Stimulated activated naive CD8-positive, alpha-beta T cell treated with anti-CD3 and anti-CD28 coated beads, Interleukin-15, Interleukin-2, amounts not matched to agents 100 U/mL and 50 U/mL, for 24 hours (primary cell): ENCODE results near the gene AP1G1.
"Not testable (repeated sequence)": the region's sequence is repeated elsewhere in the genome, so short reads cannot be mapped to it uniquely, and the experiment has no call there.

Experiments
- ATAC-seq: fragments of 150-1000 bp; cut with Tn5 transposase; one replicate; pipeline ENCODE4 v1.10.0; 2021
- DNase-seq: peaks from one replicate; pipeline ENCODE4 v3.0.0; 2021

The AP1G1 gene

GRCh38 chr16:71807905-71808592, 585 bp downstream of the AP1G1 start:
- ATAC-seq: peak; percentile 39
- DNase-seq: peak; percentile 63

- ATAC-seq: no peak
Observed at GRCh38 chr16:71803305-71803690, 5.3 kb downstream of the AP1G1 start.

GRCh38 chr16:71796501-71797097, 12.0 kb downstream of the AP1G1 start:
- DNase-seq (no peak), ATAC-seq (no peak)

More at GRCh38 chr16:71803305-71803690, 5.3 kb downstream of the AP1G1 start:
- DNase-seq: no peak

- ATAC-seq: peak; percentile 75
- DNase-seq: no peak
Observed at GRCh38 chr16:71794943-71795342, 13.7 kb downstream of the AP1G1 start.

GRCh38 chr16:71794018-71794417, 14.6 kb downstream of the AP1G1 start:
- no peak for DNase-seq
- ATAC-seq: no peak

- no peak for DNase-seq
- no peak for ATAC-seq
Observed at GRCh38 chr16:71792176-71792575, 16.5 kb downstream of the AP1G1 start.

GRCh38 chr16:71790329-71790728, 18.3 kb downstream of the AP1G1 start:
- DNase-seq, ATAC-seq: not testable (repeated sequence)

GRCh38 chr16:71789136-71789535, 19.5 kb downstream of the AP1G1 start:
- no peak for ATAC-seq

GRCh38 chr16:71788578-71788977, 20.1 kb downstream of the AP1G1 start:
- no peak for ATAC-seq
- no peak for DNase-seq

More at GRCh38 chr16:71789136-71789535, 19.5 kb downstream of the AP1G1 start:
- no peak for DNase-seq

GRCh38 chr16:71785143-71785542, 23.5 kb downstream of the AP1G1 start:
- not testable (repeated sequence) for DNase-seq, ATAC-seq

- no peak for DNase-seq
- no peak for ATAC-seq
Observed at GRCh38 chr16:71784093-71784492, 24.5 kb downstream of the AP1G1 start.

GRCh38 chr16:71781741-71782140, 26.9 kb downstream of the AP1G1 start:
- DNase-seq: no peak

GRCh38 chr16:71780521-71781089, 28.0 kb downstream of the AP1G1 start:
- DNase-seq: no peak
- no peak for ATAC-seq

More at GRCh38 chr16:71781741-71782140, 26.9 kb downstream of the AP1G1 start:
- no peak for ATAC-seq

- no peak for ATAC-seq
- DNase-seq: no peak
Observed at GRCh38 chr16:71778780-71779179, 29.9 kb downstream of the AP1G1 start.

GRCh38 chr16:71777329-71777728, 31.3 kb downstream of the AP1G1 start:
- ATAC-seq (no peak), DNase-seq (no peak)

GRCh38 chr16:71775949-71776348, 32.7 kb downstream of the AP1G1 start:
- ATAC-seq (peak; percentile 23), DNase-seq (no peak)

- ATAC-seq: no peak
- no peak for DNase-seq
Observed at GRCh38 chr16:71771571-71771970, 37.1 kb downstream of the AP1G1 start.

- ATAC-seq: no peak
- no peak for DNase-seq
Observed at GRCh38 chr16:71769222-71769621, 39.4 kb downstream of the AP1G1 start.

- ATAC-seq: no peak
- DNase-seq: no peak
Observed at GRCh38 chr16:71767060-71767900, 41.4 kb downstream of the AP1G1 start.

GRCh38 chr16:71762186-71762585, 46.4 kb downstream of the AP1G1 start:
- ATAC-seq (no peak), DNase-seq (no peak)

GRCh38 chr16:71761097-71761496, 47.5 kb downstream of the AP1G1 start:
- no peak for ATAC-seq

GRCh38 chr16:71758293-71758760, 50.3 kb downstream of the AP1G1 start:
- no peak for DNase-seq
- no peak for ATAC-seq

More at GRCh38 chr16:71761097-71761496, 47.5 kb downstream of the AP1G1 start:
- no peak for DNase-seq
